ENCODE data around the gene NME7. TPM values are rescaled to one million over a fixed set of nuclear protein-coding genes. Genes with fewer than 3 reads are reported as not detected.
"Not testable (repeated sequence)": the region's sequence is repeated elsewhere in the genome, so short reads cannot be mapped to it uniquely, and the experiment has no call there.

NME7 gene
- 18.6 TPM for total RNA-seq (ENCODE audit: unreplicated experiment)
- long read RNA-seq, transcript NME7-201 (12 exons, 1,642 nt) = major isoform, 19 of 41 reads
- long read RNA-seq, partial matches to known transcripts = 4 of 41 reads
- long read RNA-seq, other reads (novel, unspliced or antisense) = 18 of 41 reads

GRCh38 chr1:169367686-169368405, at the start of gene NME7, which contains the start of gene BLZF1:
TSS of gene NME7 (minus strand) at chr1:169367797. CDS start at chr1:169367710, 87 bp downstream.
TSS of gene BLZF1 (plus strand) at chr1:169368195. CDS start at chr1:169369523, 1,328 bp downstream.
- no peaks in the 10 kb centered on the region for H3K4me1 Mint-ChIP-seq (ENCODE audit: low read depth, unreplicated experiment)
- H3K27me3 Mint-ChIP-seq (ENCODE audit: unreplicated experiment) = no peaks in the 10 kb centered on the region
- no peak within 1 kb of the TSS for H3K27ac Mint-ChIP-seq (ENCODE audit: unreplicated experiment)

GRCh38 chr1:169414952-169415351, 47.4 kb upstream of the NME7 start:
- Mint-ChIP-seq H3K27me3 (ENCODE audit: unreplicated experiment) (no peaks in the 10 kb centered on the region), H3K4me3 (ENCODE audit: unreplicated experiment) (no peak overlapping the region), H3K4me1 (ENCODE audit: low read depth, unreplicated experiment) (no peaks in the 10 kb centered on the region), H3K36me3 (ENCODE audit: unreplicated experiment) (no peaks in the 10 kb centered on the region), H3K27ac (ENCODE audit: unreplicated experiment) (no peak overlapping the region), H3K9me3 (ENCODE audit: unreplicated experiment) (peaks cover 2% of the 10 kb centered on the region)
- TF ChIP-seq CTCF (IDR thresholded peaks at IDR 0.05; ENCODE audit: partially characterized antibody, unreplicated experiment) = no peak
- no peak for DNase-seq

More at GRCh38 chr1:169367686-169368405, at the start of gene NME7, which contains the start of gene BLZF1:
- TF ChIP-seq CTCF (IDR thresholded peaks at IDR 0.05; ENCODE audit: partially characterized antibody, unreplicated experiment) = no peak
- peaks cover 7% of the 10 kb centered on the region for H3K36me3 Mint-ChIP-seq (ENCODE audit: unreplicated experiment)
- peak; percentile 98 for DNase-seq
- H3K9me3 Mint-ChIP-seq (ENCODE audit: unreplicated experiment) = no peaks in the 10 kb centered on the region
- H3K4me3 Mint-ChIP-seq (ENCODE audit: unreplicated experiment) = peak within 1 kb of the TSS; percentile 58

- not testable (repeated sequence) for H3K4me3 Mint-ChIP-seq (ENCODE audit: unreplicated experiment); H3K36me3 Mint-ChIP-seq (ENCODE audit: unreplicated experiment); DNase-seq; H3K9me3 Mint-ChIP-seq (ENCODE audit: unreplicated experiment); H3K27me3 Mint-ChIP-seq (ENCODE audit: unreplicated experiment); H3K4me1 Mint-ChIP-seq (ENCODE audit: low read depth, unreplicated experiment); H3K27ac Mint-ChIP-seq (ENCODE audit: unreplicated experiment)
These were observed 40.7 kb upstream of the NME7 start for GRCh38 chr1:169408340-169408739.

GRCh38 chr1:169402578-169402977, 35.0 kb upstream of the NME7 start:
- not testable (repeated sequence) for H3K27ac Mint-ChIP-seq (ENCODE audit: unreplicated experiment); H3K27me3 Mint-ChIP-seq (ENCODE audit: unreplicated experiment); DNase-seq; H3K4me1 Mint-ChIP-seq (ENCODE audit: low read depth, unreplicated experiment); H3K4me3 Mint-ChIP-seq (ENCODE audit: unreplicated experiment)
- H3K9me3 Mint-ChIP-seq (ENCODE audit: unreplicated experiment) = peaks cover 11% of the 10 kb centered on the region
- H3K36me3 Mint-ChIP-seq (ENCODE audit: unreplicated experiment) = peaks cover 17% of the 10 kb centered on the region

GRCh38 chr1:169395955-169396354, 28.4 kb upstream of the NME7 start:
- H3K27me3 Mint-ChIP-seq (ENCODE audit: unreplicated experiment) = no peaks in the 10 kb centered on the region

More at GRCh38 chr1:169395955-169396354, 28.4 kb upstream of the NME7 start:
- no peaks in the 10 kb centered on the region for H3K36me3 Mint-ChIP-seq (ENCODE audit: unreplicated experiment)
- H3K4me3 Mint-ChIP-seq (ENCODE audit: unreplicated experiment) = no peak overlapping the region
- TF ChIP-seq CTCF (IDR thresholded peaks at IDR 0.05; ENCODE audit: partially characterized antibody, unreplicated experiment) = no peak
- no peak for DNase-seq
- no peak overlapping the region for H3K27ac Mint-ChIP-seq (ENCODE audit: unreplicated experiment)
- no peaks in the 10 kb centered on the region for H3K4me1 Mint-ChIP-seq (ENCODE audit: low read depth, unreplicated experiment)
- no peaks in the 10 kb centered on the region for H3K9me3 Mint-ChIP-seq (ENCODE audit: unreplicated experiment)

All from glutamatergic neuron (in vitro differentiated cells).